OCI-LY7 (cell line): Measurements from ENCODE around the gene MRPL42. TPM values are rescaled to one million over a fixed set of nuclear protein-coding genes. Genes with fewer than 3 reads are reported as not detected.

ENCODE experiments used
- BruUV-seq: library from RNA; stranded (reverse); fragments of 400-500 nt; replicated peaks from 2 replicates; lab custom pipeline; 2021; lab: Mats Ljungman, UMichigan
- CTCF ChIA-PET: fragments of 300-600 bp; sonication (Branson Sonifier 250); formaldehyde crosslinking; loops from one replicate; lab custom pipeline; 2022; ENCODE audit warnings: antibody characterized with exemption; ENCODE audit not compliant: unreplicated experiment; lab: Charles Lee
- POLR2A ChIA-PET: fragments of 300-600 bp; sonication (Branson Sonifier 250); formaldehyde crosslinking; loops from one replicate; lab custom pipeline; 2022; ENCODE audit warnings: antibody characterized with exemption; lab: Charles Lee
- DNase-seq: peaks from one replicate; pipeline ENCODE4 v3.0.0-alpha.2; 2015; ENCODE audit warnings: low spot score
- H2AFZ ChIP-seq: fragments of 200-600 bp; sonication (generic), shearing (Covaris generic); 2 replicates; pipeline ENCODE4 v1.6.1; 2014; ENCODE audit warnings: mild to moderate bottlenecking, antibody characterized with exemption, low read length, moderate library complexity
- H3K27ac ChIP-seq: fragments of 200-600 bp; sonication (generic); 2 replicates; pipeline ENCODE4 v1.5.1; 2014; ENCODE audit warnings: mixed run types, low read depth, mild to moderate bottlenecking, moderate library complexity, low read length, inconsistent platforms; ENCODE audit not compliant: poor library complexity, severe bottlenecking
- H3K36me3 ChIP-seq: fragments of 200-600 bp; sonication (generic); 2 replicates; pipeline ENCODE4 v1.6.1; 2014; ENCODE audit warnings: mild to moderate bottlenecking, antibody characterized with exemption, low read length, moderate library complexity, mixed read lengths; ENCODE audit not compliant: insufficient read depth
- H3K4me1 ChIP-seq: fragments of 200-600 bp; sonication (generic); 2 replicates; pipeline ENCODE4 v1.5.1; 2014; ENCODE audit warnings: mild to moderate bottlenecking, low read length; ENCODE audit not compliant: insufficient read depth, poor library complexity, severe bottlenecking
- H3K4me2 ChIP-seq: fragments of 200-600 bp; sonication (generic); 2 replicates; pipeline ENCODE4 v1.6.1; 2014; ENCODE audit warnings: mild to moderate bottlenecking, low read length
- H3K4me3 ChIP-seq: fragments of 200-600 bp; sonication (generic); 2 replicates; pipeline ENCODE4 v1.5.1; 2014; ENCODE audit warnings: mild to moderate bottlenecking, low read depth, low read length; ENCODE audit not compliant: poor library complexity, severe bottlenecking
- H3K79me2 ChIP-seq: fragments of 200-600 bp; sonication (generic); 2 replicates; pipeline ENCODE4 v1.6.1; 2016; ENCODE audit warnings: low read depth, mild to moderate bottlenecking, low read length, moderate library complexity, mixed read lengths; ENCODE audit not compliant: insufficient read depth
- H3K9me2 ChIP-seq: fragments of 200-600 bp; sonication (generic); 2 replicates; pipeline ENCODE4 v1.6.1; 2016; ENCODE audit warnings: mild to moderate bottlenecking, low read length, mixed read lengths; ENCODE audit not compliant: insufficient read depth
- H3K9me3 ChIP-seq: fragments of 200-600 bp; sonication (generic); 2 replicates; pipeline ENCODE4 v1.6.1; 2014; ENCODE audit warnings: mild to moderate bottlenecking, mixed run types, low read length, mixed read lengths
- H4K20me1 ChIP-seq: fragments of 200-600 bp; sonication (generic); 2 replicates; pipeline ENCODE4 v1.6.1; 2014; ENCODE audit warnings: mild to moderate bottlenecking, antibody characterized with exemption, low read length, moderate library complexity, mixed read lengths; ENCODE audit not compliant: insufficient read depth
- CTCF ChIP-seq: fragments of 200-600 bp; sonication (generic); conservative IDR thresholded peaks from 2 replicates; pipeline ENCODE4 v1.5.1; 2014; ENCODE audit warnings: mild to moderate bottlenecking, antibody characterized with exemption, low read length, moderate library complexity, mixed read lengths
- EZH2phosphoT487 ChIP-seq: fragments of 200-600 bp; sonication (generic); IDR thresholded peaks from 2 replicates; pipeline ENCODE4 v1.6.1; 2018; ENCODE audit warnings: low read depth, borderline replicate concordance, mild to moderate bottlenecking, mixed run types, antibody characterized with exemption, low read length, moderate library complexity, mixed read lengths
- intact Hi-C: fragments of 100-400 bp; cut with micrococcal nuclease; formaldehyde crosslinking; loops from one replicate; pipeline ENCODE4 v1.10.0; 2022; ENCODE audit not compliant: unreplicated experiment
- total RNA-seq, 2 experiments: library from RNA; depleted of rRNA in 1 of 2; stranded (reverse); fragments of >200 nt in 1 of 2; shearing (Covaris generic) in 1 of 2; gene quantifications; 2 replicates each; pipeline ENCODE4 v1.2.3, GENCODE V29; 2014 to 2022

The MRPL42 gene
- total RNA-seq, 2 experiments from 2014 or later = 51.3 to 61.6 TPM

GRCh38 chr12:93507165-93507564, 39.9 kb downstream of the MRPL42 start:
- intact Hi-C loops = no loop called here
- no peaks in the 10 kb centered on the region for H3K79me2 ChIP-seq
- BruUV-seq = no TSS peak
- no peaks in the 10 kb centered on the region for H3K4me1 ChIP-seq
- DNase-seq = no peak
- H3K9me3 ChIP-seq = no peaks in the 10 kb centered on the region
- H3K9me2 ChIP-seq = no peaks in the 10 kb centered on the region
- no peak overlapping the region for H3K27ac ChIP-seq
- H3K4me3 ChIP-seq = no peak overlapping the region
- POLR2A ChIA-PET = interaction anchor here (0.6 kb wide), 1 partner anchor 49 kb away, joined by 3 read pairs; no protein-coding TSS in a partner anchor
- no peaks in the 10 kb centered on the region for H4K20me1 ChIP-seq
- H2AFZ ChIP-seq = no peak overlapping the region
- TF ChIP-seq EZH2phosphoT487 (no peak), CTCF (no peak)
- CTCF ChIA-PET = no interaction called here
- H3K4me2 ChIP-seq = no peak overlapping the region
- H3K36me3 ChIP-seq = peaks cover 12% of the 10 kb centered on the region; the same call in 1 of the 2 replicates

GRCh38 chr12:93509506-93509905, 42.2 kb downstream of the MRPL42 start:
- TF ChIP-seq EZH2phosphoT487 (no peak), CTCF (no peak)
- no peak overlapping the region for H3K4me3 ChIP-seq
- ChIA-PET CTCF (no interaction called here), POLR2A (no interaction called here)
- intact Hi-C loops = no loop called here
- H3K9me2 ChIP-seq = no peaks in the 10 kb centered on the region
- H3K79me2 ChIP-seq = no peaks in the 10 kb centered on the region
- no peak overlapping the region for H3K4me2 ChIP-seq
- H4K20me1 ChIP-seq = no peaks in the 10 kb centered on the region
- no peak overlapping the region for H3K27ac ChIP-seq
- peaks cover 5% of the 10 kb centered on the region; the same call in 1 of the 2 replicates for H3K36me3 ChIP-seq
- no TSS peak for BruUV-seq
- DNase-seq = no peak
- H3K9me3 ChIP-seq = no peaks in the 10 kb centered on the region
- no peaks in the 10 kb centered on the region for H3K4me1 ChIP-seq
- no peak overlapping the region for H2AFZ ChIP-seq

- H3K9me2 ChIP-seq = no peaks in the 10 kb centered on the region
- no peak overlapping the region for H3K4me3 ChIP-seq
- no peaks in the 10 kb centered on the region for H4K20me1 ChIP-seq
- ChIA-PET POLR2A (interaction anchor here (0.5 to 1.6 kb wide), 6 partner anchors 9 to 865 kb away, joined by 3 to 5 read pairs (median 4); no protein-coding TSS in a partner anchor), CTCF (no interaction called here)
- no peak overlapping the region for H3K4me2 ChIP-seq
- H3K79me2 ChIP-seq = no peaks in the 10 kb centered on the region
- BruUV-seq = no TSS peak
- DNase-seq = no peak
- H2AFZ ChIP-seq = no peak overlapping the region
- no peak for TF ChIP-seq CTCF
- no peak for TF ChIP-seq EZH2phosphoT487
- no peaks in the 10 kb centered on the region for H3K4me1 ChIP-seq
- no peak overlapping the region for H3K27ac ChIP-seq
- no peaks in the 10 kb centered on the region for H3K36me3 ChIP-seq
- no peaks in the 10 kb centered on the region for H3K9me3 ChIP-seq
- intact Hi-C loops = no loop called here
Observed at GRCh38 chr12:93514853-93515252, 47.5 kb downstream of the MRPL42 start.
